ENCODE results near the gene DCLK2.

Gene DCLK2

GRCh38 chr4:150078041-150078578, at the start of gene DCLK2:
TSS of gene DCLK2 (plus strand) at chr4:150078445. CDS start at chr4:150079028, 583 bp downstream.
- DNase-seq (ENCODE audit: low read depth, low spot score) = peak; percentile 41

- DNase-seq (ENCODE audit: low read depth, low spot score) = no peak
These were observed 45.7 kb upstream of the DCLK2 start for GRCh38 chr4:150032541-150032940.

- no peak for DNase-seq (ENCODE audit: low read depth, low spot score)
These were observed 45.2 kb upstream of the DCLK2 start for GRCh38 chr4:150033081-150033480.

- DNase-seq (ENCODE audit: low read depth, low spot score) = peak; percentile 56
These were observed 44.3 kb upstream of the DCLK2 start for GRCh38 chr4:150033901-150034300.

GRCh38 chr4:150037251-150037856, 40.9 kb upstream of the DCLK2 start:
- DNase-seq (ENCODE audit: low read depth, low spot score) = no peak

- no peak for DNase-seq (ENCODE audit: low read depth, low spot score)
These were observed 39.7 kb upstream of the DCLK2 start for GRCh38 chr4:150038335-150039076.

- DNase-seq (ENCODE audit: low read depth, low spot score) = no peak
These were observed 38.7 kb upstream of the DCLK2 start for GRCh38 chr4:150039274-150040127.

- no peak for DNase-seq (ENCODE audit: low read depth, low spot score)
These were observed 33.7 kb upstream of the DCLK2 start for GRCh38 chr4:150044517-150044916.

- DNase-seq (ENCODE audit: low read depth, low spot score) = no peak
These were observed 32.8 kb upstream of the DCLK2 start for GRCh38 chr4:150045410-150045809.

- DNase-seq (ENCODE audit: low read depth, low spot score) = no peak
These were observed 31.5 kb upstream of the DCLK2 start for GRCh38 chr4:150046728-150047217.

- no peak for DNase-seq (ENCODE audit: low read depth, low spot score)
These were observed 30.7 kb upstream of the DCLK2 start for GRCh38 chr4:150047546-150047945.

GRCh38 chr4:150049682-150050081, 28.6 kb upstream of the DCLK2 start:
- DNase-seq (ENCODE audit: low read depth, low spot score) = no peak

- no peak for DNase-seq (ENCODE audit: low read depth, low spot score)
These were observed 27.7 kb upstream of the DCLK2 start for GRCh38 chr4:150050566-150050965.

- no peak for DNase-seq (ENCODE audit: low read depth, low spot score)
These were observed 27.1 kb upstream of the DCLK2 start for GRCh38 chr4:150051111-150051510.

GRCh38 chr4:150055467-150055866, 22.8 kb upstream of the DCLK2 start:
- no peak for DNase-seq (ENCODE audit: low read depth, low spot score)

- DNase-seq (ENCODE audit: low read depth, low spot score) = no peak
These were observed 21.7 kb upstream of the DCLK2 start for GRCh38 chr4:150056569-150056968.

- no peak for DNase-seq (ENCODE audit: low read depth, low spot score)
These were observed 17.0 kb upstream of the DCLK2 start for GRCh38 chr4:150061086-150061776.

- no peak for DNase-seq (ENCODE audit: low read depth, low spot score)
These were observed 15.1 kb upstream of the DCLK2 start for GRCh38 chr4:150063128-150063527.

- no peak for DNase-seq (ENCODE audit: low read depth, low spot score)
These were observed 12.5 kb upstream of the DCLK2 start for GRCh38 chr4:150065740-150066139.

GRCh38 chr4:150067859-150068258, 10.4 kb upstream of the DCLK2 start:
- DNase-seq (ENCODE audit: low read depth, low spot score) = no peak

GRCh38 chr4:150068300-150068960, 9.8 kb upstream of the DCLK2 start:
- DNase-seq (ENCODE audit: low read depth, low spot score) = no peak

Measured in brain pericyte (primary cell).